ACC112 (cell line): Measurements from ENCODE around the gene CNTN4.

Experiments used
- H2AFZ ChIP-seq: fragments of 200-600 bp; sonication (generic); one replicate; pipeline ENCODE4 v1.6.0; 2017; ENCODE audit warnings: antibody characterized with exemption, low read length; ENCODE audit not compliant: unreplicated experiment
- H3K27ac ChIP-seq: fragments of 200-600 bp; sonication (generic); 2 replicates; pipeline ENCODE4 v1.5.1; 2014; ENCODE audit warnings: low read depth, mild to moderate bottlenecking, antibody characterized with exemption, low read length, moderate library complexity
- H3K27me3 ChIP-seq: fragments of 200-600 bp; sonication (generic); 2 replicates; pipeline ENCODE4 v1.6.1; 2014; ENCODE audit warnings: mild to moderate bottlenecking, antibody characterized with exemption, low read length, moderate library complexity, mixed read lengths; ENCODE audit not compliant: insufficient read depth
- H3K36me3 ChIP-seq: fragments of 200-600 bp; sonication (generic); 2 replicates; pipeline ENCODE4 v1.6.1; 2016; ENCODE audit warnings: mild to moderate bottlenecking, antibody characterized with exemption, low read length, moderate library complexity, mixed read lengths; ENCODE audit not compliant: insufficient read depth
- H3K4me1 ChIP-seq: fragments of 200-600 bp; sonication (generic); one replicate; pipeline ENCODE4 v1.6.1; 2016; ENCODE audit warnings: low read length, mixed read lengths; ENCODE audit not compliant: insufficient read depth, unreplicated experiment, control insufficient read depth
- H3K4me3 ChIP-seq: fragments of 200-600 bp; sonication (generic); 2 replicates; pipeline ENCODE4 v1.5.1; 2014; ENCODE audit warnings: mild to moderate bottlenecking, low read depth, low read length
- H3K79me2 ChIP-seq: fragments of 200-600 bp; sonication (generic); one replicate; pipeline ENCODE4 v1.6.0; 2016; ENCODE audit warnings: low read length; ENCODE audit not compliant: control insufficient read depth, unreplicated experiment, insufficient read depth

Gene CNTN4

DNA sequence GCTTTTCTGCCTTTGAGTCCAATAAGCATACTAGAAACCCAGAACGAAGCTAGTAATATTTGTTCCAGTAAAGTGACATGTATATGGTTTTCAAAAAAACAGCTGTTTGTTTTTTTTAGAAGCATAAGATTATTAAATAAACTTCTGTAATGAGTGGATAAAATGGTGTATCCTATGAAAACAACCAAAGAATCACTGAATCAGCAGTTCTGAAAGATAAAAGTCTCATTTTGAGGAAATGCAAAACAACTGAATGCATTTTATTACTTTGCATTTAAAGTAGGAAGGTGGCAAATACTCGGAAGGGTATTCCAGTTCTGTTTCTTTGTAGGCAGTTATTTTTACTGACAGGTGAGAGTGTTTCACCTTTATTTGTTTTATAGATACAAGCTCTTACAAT, 107.0 kb downstream of the CNTN4 start:
- no peak overlapping the region for H3K4me3 ChIP-seq

GRCh38 chr3:2206536-2206935, 107.9 kb downstream of the CNTN4 start:
- no peaks in the 10 kb centered on the region for H3K4me1 ChIP-seq
- no peak overlapping the region for H3K27ac ChIP-seq
- no peaks in the 10 kb centered on the region for H3K27me3 ChIP-seq
- no peaks in the 10 kb centered on the region for H3K36me3 ChIP-seq
- H2AFZ ChIP-seq = no peak overlapping the region
- no peak overlapping the region for H3K4me3 ChIP-seq
- no peaks in the 10 kb centered on the region for H3K79me2 ChIP-seq

More for the DNA sequence above, 107.0 kb downstream of the CNTN4 start:
- H3K4me1 ChIP-seq = no peaks in the 10 kb centered on the region
- H3K27me3 ChIP-seq = no peaks in the 10 kb centered on the region
- H2AFZ ChIP-seq = no peak overlapping the region
- H3K27ac ChIP-seq = no peak overlapping the region
- no peaks in the 10 kb centered on the region for H3K36me3 ChIP-seq
- H3K79me2 ChIP-seq = no peaks in the 10 kb centered on the region

GRCh38 chr3:2211568-2211967, 112.9 kb downstream of the CNTN4 start:
- no peaks in the 10 kb centered on the region for H3K4me1 ChIP-seq
- no peaks in the 10 kb centered on the region for H3K27me3 ChIP-seq
- no peak overlapping the region for H3K27ac ChIP-seq
- H2AFZ ChIP-seq = no peak overlapping the region
- no peaks in the 10 kb centered on the region for H3K79me2 ChIP-seq
- no peak overlapping the region for H3K4me3 ChIP-seq
- H3K36me3 ChIP-seq = no peaks in the 10 kb centered on the region

DNA sequence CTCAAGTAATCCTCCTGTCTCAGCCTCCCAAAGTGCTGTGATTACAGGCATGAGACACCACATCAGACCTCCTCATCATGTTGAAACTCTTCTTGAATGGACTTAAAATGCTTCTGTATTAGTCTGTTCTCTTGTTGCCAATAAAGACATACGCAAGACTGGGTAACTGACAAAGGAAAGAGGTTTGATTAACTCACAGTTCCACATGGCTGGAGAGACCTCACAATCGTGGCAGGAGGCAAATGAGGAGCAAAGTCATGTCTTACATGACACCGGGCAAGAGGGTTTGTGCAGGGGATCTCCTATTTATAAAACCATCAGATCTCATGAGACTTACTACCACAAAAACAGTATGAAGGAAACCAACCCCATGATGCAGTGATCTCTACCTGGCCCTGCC, 113.5 kb downstream of the CNTN4 start:
- Histone ChIP-seq H2AFZ (no peak overlapping the region), H3K27me3 (no peaks in the 10 kb centered on the region), H3K79me2 (no peaks in the 10 kb centered on the region), H3K4me3 (no peak overlapping the region), H3K4me1 (no peaks in the 10 kb centered on the region), H3K36me3 (no peaks in the 10 kb centered on the region), H3K27ac (no peak overlapping the region)

DNA sequence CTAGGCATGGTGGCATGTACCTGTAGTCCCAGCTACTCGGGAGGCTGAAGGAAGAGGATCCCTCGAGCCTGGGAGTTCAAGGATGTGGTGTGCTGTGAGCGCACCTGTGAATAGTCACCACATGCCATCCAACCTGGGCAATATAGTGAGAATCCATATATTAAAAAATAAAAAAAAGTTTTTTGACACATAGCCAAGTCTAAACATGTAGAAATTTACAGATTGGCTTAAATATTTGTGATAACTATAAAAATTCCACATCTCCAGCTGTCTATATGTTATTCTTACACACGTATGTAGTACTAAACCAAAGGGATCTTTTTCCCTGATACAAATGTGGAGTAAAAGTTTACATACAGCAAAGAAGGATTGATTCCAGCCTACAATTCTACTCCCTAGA, 119.7 kb downstream of the CNTN4 start:
- Histone ChIP-seq H3K36me3 (no peaks in the 10 kb centered on the region), H3K79me2 (no peaks in the 10 kb centered on the region), H3K4me3 (no peak overlapping the region), H3K27ac (no peak overlapping the region), H2AFZ (no peak overlapping the region), H3K4me1 (no peaks in the 10 kb centered on the region), H3K27me3 (no peaks in the 10 kb centered on the region)

DNA sequence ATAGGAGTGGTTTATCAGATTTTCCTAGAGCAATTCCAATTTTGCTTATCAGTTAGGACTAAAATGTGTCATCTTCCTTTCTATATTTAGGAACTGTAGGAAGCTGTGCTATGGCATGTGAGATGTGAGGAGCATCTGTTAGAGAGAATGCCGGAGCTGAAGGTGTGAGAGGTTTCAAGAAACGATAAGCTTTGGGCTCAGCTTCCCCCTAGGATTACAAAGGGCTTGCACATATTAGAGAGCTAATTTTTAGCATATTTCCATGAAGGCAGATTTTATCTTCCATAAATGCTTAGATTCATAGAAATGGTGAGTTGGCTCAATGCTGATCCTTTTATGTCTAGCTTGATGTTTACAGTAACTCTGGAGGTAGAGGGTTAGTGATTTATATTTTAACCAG, 120.2 kb downstream of the CNTN4 start:
- H3K27ac ChIP-seq = no peak overlapping the region
- H3K36me3 ChIP-seq = no peaks in the 10 kb centered on the region
- no peaks in the 10 kb centered on the region for H3K4me1 ChIP-seq
- no peak overlapping the region for H3K4me3 ChIP-seq
- H3K79me2 ChIP-seq = no peaks in the 10 kb centered on the region
- H2AFZ ChIP-seq = no peak overlapping the region
- H3K27me3 ChIP-seq = no peaks in the 10 kb centered on the region

DNA sequence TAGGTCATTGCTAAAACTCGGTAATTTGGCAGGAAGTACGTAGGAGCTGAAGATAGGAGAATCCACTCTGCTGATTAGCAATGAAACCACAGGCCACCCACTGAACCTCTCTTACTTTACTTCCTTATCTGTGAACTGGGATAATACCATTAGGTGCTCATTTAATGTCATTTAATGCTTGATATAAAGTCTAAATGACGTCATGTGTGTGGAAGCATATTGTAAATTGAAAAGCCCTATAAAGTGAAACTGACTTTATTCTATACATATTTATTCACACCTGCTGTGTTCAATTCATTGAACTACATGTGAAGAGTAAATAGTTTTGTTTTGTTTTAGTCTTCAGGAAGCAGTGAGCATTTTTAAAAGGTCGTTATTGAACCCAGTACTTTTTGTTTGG, 137.5 kb downstream of the CNTN4 start:
- H2AFZ ChIP-seq = no peak overlapping the region
- H3K79me2 ChIP-seq = no peaks in the 10 kb centered on the region

DNA sequence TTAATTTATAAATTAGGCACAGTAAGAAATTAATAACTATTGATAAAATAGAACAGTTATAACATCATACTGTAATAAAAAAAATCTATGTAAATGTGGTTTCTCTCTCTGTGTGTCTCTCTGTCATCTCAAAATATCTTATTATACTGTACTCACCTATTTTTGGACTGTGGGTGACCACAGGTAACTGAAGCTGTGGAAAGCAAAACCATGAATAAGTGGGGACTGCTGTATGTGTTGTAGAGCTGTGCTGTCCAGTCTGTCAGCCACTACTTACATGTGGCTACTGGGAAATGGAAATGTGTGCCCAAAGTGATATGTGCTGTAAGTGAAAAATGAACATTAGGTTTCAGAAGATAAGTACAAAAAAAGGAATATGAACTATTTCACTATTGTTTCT, 145.5 kb downstream of the CNTN4 start:
- Histone ChIP-seq H3K27me3 (no peaks in the 10 kb centered on the region), H2AFZ (no peak overlapping the region), H3K36me3 (no peaks in the 10 kb centered on the region), H3K27ac (no peak overlapping the region), H3K4me3 (no peak overlapping the region), H3K4me1 (no peaks in the 10 kb centered on the region), H3K79me2 (no peaks in the 10 kb centered on the region)

More for the DNA sequence above, 137.5 kb downstream of the CNTN4 start:
- H3K36me3 ChIP-seq = no peaks in the 10 kb centered on the region
- H3K27ac ChIP-seq = no peak overlapping the region
- H3K4me1 ChIP-seq = no peaks in the 10 kb centered on the region
- H3K4me3 ChIP-seq = no peak overlapping the region
- no peaks in the 10 kb centered on the region for H3K27me3 ChIP-seq

DNA sequence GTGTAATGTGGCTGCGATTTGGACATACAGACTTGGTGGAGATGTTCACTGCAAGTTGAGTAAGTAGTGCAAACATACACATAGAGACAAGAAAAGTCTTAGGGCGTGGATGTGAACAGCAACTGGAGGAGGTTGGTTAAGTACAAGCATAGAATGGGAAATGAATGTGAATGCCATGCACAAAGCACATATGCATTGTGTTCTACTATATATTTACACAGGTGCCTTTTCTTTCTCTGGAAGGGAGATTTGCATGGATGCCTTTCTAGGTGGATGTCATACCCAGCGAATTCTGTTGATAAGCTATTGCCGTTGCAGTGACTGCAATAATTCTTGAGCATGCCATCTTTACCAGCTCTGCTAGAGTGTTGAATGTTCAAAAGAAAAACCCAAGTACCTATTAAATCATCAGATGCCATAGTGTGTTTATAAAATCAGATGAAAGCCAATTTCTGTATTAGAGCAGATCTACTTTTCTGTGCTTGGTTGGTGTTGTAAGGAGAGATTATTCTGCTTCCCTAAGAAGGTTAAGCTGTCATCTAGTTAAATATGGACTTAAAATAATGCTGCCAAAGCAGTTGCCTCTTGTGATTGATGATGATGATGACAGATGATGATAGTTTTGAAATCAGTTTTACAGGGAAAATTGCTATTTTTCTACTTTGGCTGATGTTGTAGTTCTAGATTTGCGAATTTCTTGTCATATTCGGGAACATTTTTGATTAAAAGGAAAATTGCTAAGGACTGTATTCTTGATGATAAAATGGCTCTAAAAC, 148.4 kb downstream of the CNTN4 start:
- Histone ChIP-seq H3K79me2 (no peaks in the 10 kb centered on the region), H3K36me3 (no peaks in the 10 kb centered on the region), H3K4me1 (no peaks in the 10 kb centered on the region), H3K27ac (no peak overlapping the region), H3K27me3 (no peaks in the 10 kb centered on the region), H2AFZ (no peak overlapping the region), H3K4me3 (no peak overlapping the region)

DNA sequence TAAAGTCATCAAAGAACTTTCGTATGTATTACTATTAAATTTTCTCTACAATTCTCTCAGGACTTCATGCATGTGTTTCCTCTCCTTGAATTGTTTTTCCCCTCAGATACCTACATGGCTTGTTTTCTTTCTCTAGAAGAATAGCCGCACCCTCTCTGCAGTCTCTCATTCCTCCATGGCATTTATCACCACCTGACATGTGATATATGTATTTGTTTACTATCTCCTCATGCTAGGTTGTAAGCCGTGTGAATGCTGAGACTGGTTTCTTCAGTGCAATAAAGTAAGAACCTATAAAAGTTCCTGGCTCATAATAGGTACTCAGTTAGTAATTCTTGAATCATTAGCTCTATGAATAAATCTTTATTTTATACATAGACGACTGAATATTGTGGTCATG, 149.2 kb downstream of the CNTN4 start:
- H3K36me3 ChIP-seq = no peaks in the 10 kb centered on the region
- no peaks in the 10 kb centered on the region for H3K79me2 ChIP-seq
- H3K4me1 ChIP-seq = no peaks in the 10 kb centered on the region
- no peak overlapping the region for H3K27ac ChIP-seq
- no peak overlapping the region for H3K4me3 ChIP-seq
- no peaks in the 10 kb centered on the region for H3K27me3 ChIP-seq
- H2AFZ ChIP-seq = no peak overlapping the region

DNA sequence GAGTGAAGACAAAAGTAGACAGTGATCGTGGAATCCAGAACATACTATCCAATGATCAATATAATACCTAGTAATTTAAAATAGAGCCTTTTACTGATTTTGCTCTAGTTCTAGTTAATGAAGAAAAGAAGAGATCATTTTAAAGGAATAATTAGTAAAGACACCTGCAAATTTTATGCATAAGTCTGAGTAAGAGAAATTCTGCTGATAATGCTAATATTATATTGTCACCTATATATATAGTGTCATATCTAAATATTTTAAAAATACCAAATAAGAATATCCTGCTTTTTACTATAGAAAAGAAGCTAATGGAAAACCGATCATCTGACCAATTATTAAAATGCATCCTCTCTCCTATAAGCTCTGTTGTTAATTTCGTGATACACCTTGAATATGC, 152.1 kb downstream of the CNTN4 start:
- no peaks in the 10 kb centered on the region for H3K79me2 ChIP-seq
- H2AFZ ChIP-seq = no peak overlapping the region
- H3K27ac ChIP-seq = no peak overlapping the region
- no peaks in the 10 kb centered on the region for H3K27me3 ChIP-seq
- no peaks in the 10 kb centered on the region for H3K4me1 ChIP-seq
- no peak overlapping the region for H3K4me3 ChIP-seq
- H3K36me3 ChIP-seq = no peaks in the 10 kb centered on the region
